Lung microvascular endothelial cell (primary cell): ENCODE data around the gene MYH9. TPM values are rescaled to one million over a fixed set of nuclear protein-coding genes. Genes with fewer than 3 reads are reported as not detected.

Experiments
- DNase-seq, 2 donors: peaks; one replicate each; pipeline versions ENCODE4 v3.0.0 to v3.0.0-alpha.2; 2010; ENCODE audit warnings: low read depth in 2 of 2
- total RNA-seq: library from RNA; depleted of rRNA; stranded (reverse); fragments of >200 nt; gene quantifications from 2 replicates; pipeline ENCODE4 v1.2.1, GENCODE V29; 2014

The MYH9 gene
- total RNA-seq, 1 donor from 2014 or later: 410 TPM

DNA sequence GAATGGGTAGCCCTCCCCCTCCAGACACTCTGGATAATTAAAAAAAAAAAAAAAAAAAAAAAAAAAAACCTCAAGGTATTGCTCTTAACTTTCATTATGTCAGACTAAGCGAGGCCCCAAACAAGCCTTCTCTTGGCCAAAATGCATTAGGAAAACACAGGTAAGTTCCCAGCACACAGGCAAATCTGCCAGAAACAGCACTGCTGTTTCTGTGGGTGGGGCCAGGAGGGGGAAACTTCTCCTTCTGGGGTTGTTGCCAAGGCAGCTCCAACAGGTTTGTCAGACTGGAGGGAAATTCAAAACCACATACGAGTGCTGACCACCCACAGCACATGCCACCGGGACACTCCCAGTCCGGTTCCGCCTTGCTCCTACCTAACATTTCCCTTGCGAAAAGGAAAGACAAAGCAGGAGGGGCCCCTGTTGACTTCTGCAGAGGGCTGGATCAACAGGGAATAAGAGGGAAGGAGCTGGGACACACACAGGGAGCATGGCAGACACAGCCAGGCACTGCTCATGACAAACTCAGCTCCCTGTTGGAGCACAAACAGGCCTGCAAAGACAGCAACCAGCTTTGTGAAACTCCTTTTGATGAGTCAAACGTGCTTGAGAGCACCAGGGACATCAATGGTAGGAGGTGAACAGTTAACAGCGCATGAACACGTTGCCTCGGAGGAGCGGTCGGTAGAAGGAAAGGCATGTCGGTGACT is 55.0 kb downstream of the MYH9 start:
- DNase-seq: peak; percentile 59 to 74

DNA sequence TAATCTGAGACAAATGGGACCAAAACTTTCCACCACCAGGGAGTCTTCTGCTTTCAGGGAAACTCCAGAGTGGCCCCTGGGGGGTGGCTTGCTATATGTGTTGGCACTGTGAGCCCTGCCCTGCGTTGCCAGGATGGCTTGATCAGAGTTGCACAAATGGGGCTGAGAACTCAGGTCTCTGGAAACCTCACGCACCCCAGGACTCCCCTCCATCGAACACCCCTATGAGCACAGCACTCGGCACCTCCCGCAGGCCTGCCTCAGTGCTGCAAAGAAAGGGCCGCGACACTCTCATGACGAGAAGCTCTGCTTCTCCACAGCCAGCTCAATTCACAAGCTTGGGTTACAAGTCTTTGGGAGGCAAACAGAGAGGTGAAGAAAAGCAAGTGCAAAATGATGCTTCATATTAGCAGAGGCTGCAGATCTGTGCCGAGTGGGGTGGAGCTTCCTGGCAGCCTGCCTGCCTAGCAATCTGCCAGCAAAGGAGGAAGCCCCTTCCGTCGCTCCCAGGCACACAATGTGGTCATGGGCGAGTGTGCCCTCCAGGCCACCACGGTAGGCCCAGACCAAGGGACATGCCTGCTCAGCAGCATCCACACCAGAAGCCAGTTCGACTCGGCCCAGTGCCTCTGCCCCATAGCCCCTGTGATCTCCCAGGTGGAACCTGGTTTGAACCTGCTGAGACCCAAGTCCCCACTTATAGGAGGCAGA is 55.7 kb downstream of the MYH9 start:
- peak; percentile 68 to 87 for DNase-seq

DNA sequence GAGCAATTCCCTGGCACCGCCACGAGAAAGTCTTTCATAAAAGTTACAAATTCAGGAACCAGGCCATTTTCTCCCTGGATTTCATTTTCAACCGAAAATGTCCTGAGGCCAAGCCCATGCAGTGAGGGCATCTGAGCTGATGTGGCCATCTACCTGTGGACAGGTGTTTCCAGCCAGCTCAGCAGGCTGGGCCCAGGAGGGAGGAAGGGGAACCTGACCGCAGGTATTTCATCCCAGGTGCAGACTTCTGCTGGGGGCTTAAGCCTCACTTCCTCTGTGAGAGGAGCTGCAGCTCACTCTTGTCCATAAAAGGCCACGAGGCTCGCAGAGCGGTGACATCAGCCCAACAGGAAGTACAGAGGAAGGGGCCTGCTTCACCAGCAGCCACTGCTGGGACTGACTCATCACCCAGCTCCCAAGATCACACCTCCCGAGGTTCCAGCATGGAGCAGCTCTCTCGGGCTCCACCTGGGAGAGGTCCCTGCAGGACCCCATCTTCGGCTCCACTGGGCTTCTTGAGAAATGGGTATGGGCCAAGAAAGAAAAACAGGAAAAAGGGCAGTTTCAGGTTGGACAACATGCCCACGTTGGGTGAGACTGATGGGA is 56.4 kb downstream of the MYH9 start:
- peak; percentile 98 for DNase-seq

DNA sequence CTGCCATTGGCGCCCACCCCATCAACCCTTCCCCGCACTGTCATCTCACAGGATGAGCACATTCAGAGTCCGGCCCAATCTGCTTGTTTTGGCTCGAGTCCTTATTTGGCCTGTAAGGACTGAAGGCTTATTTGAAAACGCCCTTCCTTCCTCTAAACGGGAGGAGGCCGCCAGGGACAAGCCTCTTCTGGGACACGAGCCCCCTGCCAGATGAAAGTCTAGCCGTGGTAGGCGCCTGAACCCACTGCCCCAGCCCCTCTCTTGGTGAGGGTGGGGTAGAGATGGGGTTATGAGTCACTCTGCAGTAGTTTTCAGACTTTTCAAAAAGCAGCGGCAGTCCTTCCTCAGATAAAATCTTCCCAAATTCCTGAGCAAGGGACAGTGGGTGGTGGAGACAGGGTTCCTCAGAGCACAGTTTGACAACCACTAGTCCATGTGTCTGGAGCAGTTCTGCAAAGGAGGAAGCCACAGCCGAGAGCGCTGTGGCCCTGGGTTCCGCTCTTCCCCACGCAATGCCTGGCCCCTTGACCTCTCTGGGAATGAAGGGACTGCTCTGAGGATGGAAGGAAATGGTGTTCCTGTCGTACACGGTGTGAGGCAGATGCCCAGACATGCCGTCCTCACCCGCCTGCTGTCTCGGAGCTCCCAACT is 57.0 kb downstream of the MYH9 start:
- peak; percentile 87 to 88 for DNase-seq

DNA sequence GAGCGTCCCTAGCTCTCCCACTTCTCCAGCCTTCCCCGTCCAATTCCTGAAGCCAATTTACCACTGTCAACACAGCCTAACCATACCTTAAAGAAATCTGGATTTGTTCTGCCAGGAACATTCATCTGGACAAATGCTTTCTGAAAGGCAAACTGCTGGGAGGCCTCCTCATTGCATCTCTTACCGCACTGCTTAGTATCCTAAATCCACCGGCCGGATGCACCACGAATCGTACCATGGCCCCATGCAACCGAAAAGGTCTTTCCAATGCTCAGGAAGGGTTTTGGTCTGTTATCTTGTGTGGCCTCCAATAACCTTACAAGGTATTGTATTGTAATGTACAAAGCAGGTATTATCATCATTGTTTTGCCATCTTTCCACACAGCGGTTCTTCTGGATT is 57.6 kb downstream of the MYH9 start:
- DNase-seq: no peak

DNA sequence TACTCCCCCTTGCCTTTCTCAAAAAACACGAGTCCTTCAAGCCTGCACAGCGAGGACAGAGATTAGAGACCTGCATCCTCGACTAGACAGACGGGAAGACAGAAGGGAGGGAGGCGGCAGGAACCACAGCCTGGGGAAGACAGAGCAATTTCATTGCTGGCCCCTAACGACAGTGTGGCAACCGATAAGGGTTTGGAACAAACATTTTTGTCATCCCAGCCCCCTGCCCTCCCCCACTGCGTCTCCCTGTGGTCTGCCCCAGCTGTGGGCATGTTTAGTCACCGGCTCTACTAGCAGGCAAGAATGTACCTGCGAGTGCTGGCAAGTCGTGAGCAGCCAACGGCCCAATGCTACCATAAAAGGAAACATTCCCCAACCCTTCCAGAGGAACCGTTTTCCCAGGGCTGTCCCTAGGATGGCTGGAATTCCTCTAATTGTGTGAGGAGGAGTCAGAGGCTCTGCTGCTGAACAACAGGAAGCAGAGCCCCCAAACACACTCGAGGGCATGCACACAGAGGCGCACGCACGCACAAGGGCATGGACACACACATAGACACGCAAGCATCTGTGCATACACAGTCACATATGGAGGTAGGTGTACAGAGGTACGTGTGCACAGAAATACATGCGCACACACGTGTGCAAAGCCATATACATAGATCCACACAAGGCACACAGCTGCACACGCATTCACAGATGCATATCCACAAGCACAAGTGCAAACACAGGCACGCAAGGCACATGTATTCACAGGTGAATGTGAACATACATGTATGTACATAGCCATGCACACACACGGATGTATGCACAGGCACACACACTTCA is 58.3 kb downstream of the MYH9 start:
- DNase-seq: peak; percentile 94 to 95

DNA sequence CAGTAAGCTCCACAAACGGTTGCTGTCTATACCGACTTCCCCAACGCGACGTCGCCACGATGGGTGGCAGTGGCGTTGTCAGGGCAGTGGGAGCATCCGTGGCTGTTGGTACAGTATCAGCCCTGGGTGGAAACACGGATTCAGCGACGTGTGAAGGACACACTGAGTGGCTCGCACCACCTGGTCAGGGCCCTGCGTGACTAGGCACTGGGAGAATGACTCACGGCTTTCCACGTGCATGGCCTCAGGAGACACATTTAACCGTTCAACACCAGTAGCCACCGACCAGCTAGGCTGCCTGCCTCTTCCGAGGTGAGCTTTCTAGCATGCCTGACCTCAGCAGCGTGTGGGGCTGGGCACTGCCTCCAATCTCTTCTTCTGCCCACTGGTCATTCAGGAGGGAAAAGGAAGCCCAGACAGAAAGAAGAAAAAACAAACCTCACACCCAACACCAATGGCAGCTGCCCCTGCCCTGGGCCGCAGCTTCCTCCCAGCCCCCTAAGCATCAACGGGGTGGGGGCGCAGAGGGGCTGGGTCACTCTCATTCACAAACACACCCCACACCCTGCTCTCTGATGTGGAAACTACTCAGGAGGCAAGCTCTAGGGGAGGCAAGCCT is 59.0 kb downstream of the MYH9 start:
- DNase-seq: peak; percentile 90 to 93

DNA sequence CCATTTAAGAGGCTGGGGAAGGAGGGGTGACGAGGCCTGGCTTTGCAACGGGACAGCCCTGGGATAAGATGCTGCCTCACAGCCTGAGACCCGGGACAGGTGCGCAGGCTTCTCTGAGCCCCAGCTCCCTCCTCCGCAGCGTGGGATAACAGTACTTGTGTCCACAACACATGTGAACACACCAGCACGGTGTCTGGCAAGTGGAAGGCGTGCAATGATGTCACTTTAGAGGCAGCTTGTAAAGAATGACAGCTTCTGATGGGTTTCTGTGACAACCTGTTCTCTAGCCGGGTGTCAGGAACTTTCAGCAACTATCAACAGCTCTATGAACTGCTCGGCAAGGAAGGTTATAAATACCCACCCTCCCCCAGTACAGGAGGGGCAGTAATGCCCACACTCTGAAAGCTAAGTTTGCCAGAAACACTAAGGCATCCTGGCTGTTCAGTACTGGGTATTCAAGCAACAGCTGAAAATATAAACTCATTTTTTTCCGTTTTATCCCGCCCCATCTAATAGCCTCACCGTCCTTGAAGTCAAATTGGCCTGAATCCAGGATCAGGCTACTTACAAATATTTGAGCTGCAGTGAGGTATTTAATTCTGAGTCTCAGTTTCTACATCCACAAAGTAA is 59.7 kb downstream of the MYH9 start:
- peak; percentile 59 to 68 for DNase-seq

DNA sequence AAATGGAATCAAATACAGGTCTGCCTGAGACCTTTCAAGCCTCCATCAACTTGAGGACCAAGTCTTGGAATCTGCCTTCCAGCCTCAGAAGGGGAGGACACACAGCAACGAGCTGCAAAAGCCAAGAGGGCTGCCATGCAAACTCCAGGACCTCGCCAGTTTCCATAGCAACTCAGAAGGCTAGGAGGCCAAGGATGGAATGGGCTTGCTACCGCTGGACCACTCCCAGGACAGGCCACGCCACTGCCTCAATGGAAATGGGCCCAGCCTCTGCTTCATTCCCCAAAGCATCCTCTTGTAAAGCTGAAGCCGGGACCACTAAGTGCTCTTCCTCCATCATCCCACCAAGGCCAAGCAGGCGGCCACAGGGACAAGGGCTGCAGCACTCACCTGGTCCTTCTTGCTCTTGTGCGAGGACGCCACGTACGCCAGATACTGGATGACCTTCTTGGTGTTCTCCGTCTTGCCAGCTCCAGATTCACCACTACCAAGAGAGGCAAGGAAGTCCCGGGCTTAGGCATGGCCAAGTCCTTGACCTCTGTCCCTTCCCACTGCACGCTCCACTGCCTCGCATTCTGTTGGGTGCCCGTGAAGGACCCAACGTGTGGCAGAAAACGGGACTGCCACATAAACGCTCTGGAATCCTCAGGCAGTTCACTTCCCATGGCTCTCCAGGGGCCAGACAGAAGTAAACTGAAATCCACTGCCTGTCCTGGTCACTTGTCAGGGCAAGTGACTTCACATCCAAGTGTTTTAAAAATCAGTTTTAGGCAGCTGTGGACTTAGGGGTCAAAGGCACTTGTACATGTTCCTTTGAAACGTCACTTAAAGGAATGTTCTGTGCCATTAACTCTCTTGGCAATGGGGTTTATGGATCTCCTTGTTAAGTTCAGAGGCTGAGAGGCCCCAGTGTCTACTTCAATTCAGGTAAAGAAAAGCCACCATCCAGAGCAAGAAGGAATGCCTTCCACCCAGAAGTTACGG is 61.3 kb downstream of the MYH9 start:
- DNase-seq: no peak

DNA sequence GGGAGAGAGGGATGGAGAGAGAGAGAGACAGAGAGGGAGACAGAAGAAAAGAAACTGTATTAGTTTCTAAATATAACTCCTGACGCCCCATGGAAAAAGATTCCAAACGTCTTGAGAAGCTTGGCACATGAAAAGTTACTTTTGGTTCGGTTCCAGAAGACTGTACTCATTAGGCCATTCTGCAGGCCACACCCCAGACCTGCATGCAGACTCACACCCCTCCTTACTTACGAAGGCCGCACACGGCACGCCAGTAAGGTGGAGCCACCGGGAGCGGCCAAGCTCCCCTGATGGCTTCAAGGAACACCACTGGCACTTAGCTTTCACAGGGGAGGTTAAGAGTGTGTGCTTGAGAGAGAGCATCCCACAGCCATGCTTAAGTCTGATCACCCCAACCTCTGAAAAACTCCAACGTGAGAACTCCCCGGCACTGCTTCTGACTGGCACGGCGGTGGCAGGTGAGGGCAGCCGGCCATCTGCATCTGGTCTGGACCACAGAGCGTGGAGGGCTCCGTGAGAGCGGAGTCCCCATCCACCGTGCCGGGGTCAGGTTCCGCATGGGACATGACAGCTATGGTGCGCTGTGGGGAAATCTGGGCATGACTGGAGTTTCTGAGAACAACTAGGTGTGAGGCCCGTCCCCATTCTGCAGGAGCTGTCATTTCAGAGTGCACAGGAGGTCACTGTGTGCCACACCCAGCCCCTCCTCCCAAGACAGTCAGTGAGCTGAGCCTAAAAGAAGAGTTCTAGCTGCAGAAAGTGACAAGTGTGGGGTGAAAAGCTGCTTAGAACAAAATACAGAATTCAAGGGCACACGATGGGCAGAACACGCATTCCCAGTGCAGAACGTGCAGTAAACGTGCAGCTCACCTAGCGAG is 62.4 kb downstream of the MYH9 start:
- peak in 1 of 2 donors; percentile 83 for DNase-seq

DNA sequence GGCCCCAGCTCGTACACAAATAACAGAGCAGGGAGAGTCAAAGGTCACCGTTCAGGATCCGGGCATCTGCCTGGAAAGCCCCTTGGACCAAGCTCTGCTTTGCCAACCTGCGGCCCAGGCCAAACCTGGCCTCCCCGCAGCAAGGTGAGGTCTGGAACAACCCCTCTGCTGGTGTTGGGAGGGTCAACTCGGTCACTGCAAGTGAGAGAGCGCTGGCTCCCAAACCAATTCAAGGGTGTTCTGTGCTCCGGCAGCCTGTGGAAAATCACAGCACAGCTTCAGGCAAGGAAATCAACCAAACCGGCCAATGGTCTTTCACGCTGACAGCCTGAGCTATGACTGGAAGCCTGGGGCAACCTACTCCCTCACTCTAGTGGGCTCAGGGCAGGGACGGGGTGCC is 63.4 kb downstream of the MYH9 start:
- no peak for DNase-seq

DNA sequence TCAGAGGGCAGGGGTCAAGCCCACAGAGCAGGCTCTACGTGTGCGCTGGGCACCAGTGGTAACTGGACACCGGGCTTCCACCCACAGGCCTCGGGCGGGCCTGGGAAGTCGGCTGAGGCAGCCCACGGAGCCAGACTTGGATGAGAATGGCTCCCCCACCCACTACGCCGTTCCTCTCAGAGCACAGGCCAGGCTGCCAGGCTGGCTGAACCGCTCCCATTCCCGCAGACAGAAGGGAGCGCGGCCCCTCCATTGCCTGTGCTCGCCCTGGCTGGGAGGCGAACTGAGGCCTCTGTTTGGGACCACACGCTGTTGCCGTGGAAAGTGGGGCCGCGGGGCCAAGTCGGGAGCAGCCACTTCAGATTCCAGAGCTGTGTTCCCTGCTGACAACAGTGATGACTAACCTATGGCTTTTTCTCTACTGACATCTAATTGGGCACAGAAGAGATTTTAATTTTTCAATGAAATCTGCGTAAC is 63.9 kb downstream of the MYH9 start:
- DNase-seq: peak; percentile 38 to 47

DNA sequence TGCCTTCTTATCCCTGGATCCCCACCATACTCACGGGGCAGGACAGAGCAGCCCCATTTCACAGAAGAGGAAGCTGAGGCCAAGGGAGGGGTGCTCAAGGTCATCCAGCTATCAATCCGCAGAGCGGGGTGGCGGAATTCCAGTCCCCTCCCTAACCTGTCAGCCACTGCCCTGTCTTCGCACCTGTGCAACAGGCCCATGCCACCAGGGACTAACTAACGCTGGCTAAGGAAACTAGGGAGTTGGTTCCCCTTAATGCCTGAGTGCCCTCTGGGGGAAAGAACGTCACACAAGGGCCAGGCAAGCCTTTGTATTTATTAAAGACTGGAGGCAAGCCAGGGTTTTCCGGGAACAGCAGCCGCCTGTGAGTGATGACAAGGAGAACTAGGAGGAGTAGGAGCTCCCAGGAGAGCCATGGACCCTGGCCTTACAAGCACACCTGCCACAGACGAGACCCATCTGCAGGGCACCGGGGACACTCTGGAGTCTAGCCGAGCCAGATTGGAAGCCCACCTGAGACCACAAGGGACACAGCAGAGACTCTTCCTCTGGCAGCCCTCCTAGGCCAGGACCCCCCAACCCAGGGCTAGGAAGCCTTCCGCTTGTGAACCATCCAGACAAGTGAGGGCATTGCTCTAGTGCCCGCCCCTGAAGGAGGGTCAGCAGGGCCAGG is 64.4 kb downstream of the MYH9 start:
- peak; percentile 66 to 85 for DNase-seq

DNA sequence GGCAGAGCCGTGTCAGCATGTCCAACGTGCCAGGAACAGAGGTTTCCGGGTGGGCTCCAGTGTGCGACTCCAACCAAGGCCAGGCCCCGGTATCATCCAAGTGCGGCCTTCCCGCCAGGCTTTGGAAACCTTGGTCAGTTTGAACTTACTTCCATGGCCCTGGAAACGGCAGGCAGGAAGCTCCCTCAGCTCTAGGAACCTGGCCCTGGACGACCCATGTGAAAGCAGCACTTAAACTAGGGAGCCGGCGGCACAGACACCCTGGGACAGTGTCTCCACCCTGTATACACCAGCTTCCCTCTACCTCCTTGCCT is 65.2 kb downstream of the MYH9 start:
- no peak for DNase-seq

DNA sequence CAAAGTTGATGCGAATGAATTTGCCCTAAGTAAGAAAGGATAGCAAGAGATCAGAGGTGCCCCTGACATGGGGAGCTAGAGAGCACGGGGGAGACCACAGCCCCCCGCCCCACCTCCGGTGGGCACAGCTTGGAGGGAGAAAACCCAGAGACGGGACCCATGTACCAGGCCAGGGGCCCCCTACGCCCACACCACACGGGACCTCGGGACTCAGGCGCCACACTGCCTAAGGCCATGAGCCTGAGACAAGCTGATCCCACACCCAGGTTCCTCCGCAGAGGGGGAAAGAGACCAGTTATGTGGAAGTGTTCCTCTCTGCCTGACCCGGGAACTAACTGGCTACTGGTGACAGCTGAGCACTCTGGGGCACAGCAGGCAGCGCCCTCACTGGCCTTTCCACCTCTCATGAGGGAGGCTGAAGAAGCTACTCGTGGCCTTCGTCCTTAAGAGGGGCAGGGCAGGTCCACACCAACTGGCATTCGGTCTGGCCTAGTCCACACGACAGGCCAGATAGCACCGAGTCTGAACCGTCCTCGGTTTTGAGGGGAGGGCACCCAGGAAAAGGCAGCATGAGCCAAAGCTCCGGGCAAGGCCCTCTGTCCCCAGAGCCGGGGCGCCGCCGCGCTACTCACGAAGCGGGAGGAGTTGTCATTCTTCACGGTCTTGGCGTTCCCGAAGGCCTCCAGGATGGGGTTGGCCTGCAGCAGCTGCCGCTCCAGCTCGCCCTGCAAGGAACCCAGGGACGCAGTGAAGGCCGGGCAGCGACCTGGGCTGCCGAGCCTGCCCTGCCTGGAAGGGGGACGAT is 65.8 kb downstream of the MYH9 start:
- DNase-seq: no peak

DNA sequence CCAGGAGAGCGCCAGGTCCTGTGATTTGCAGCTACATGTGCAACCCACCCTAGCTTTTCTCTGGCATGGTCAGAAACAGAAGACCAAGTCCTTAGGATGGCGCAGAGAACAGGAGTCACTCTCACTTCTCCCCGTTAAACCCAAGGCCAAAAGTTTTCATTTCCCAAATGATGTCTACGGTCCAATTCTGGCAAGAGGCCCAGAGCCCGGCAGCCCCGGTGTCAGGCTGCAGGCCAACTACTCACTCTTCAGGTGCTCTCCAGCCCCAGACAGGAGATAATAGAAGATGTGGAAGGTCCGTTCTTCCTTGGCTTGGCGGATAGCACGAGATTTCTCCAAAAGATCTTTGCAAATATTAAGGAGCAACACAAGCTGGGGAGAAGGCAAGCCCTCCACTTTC is 67.2 kb downstream of the MYH9 start:
- DNase-seq: peak in 1 of 2 donors; percentile 43
